Neural cell (in vitro differentiated cells): Measurements from ENCODE around the gene TMEM266. TPM values are rescaled to one million over a fixed set of nuclear protein-coding genes. Genes with fewer than 3 reads are reported as not detected.

Experiments used
- H2AFZ ChIP-seq: fragments of 200-600, 300-800 bp; sonication (generic), shearing (Covaris generic); 2 replicates; pipeline ENCODE4 v1.6.0; 2014; ENCODE audit warnings: low read depth, mild to moderate bottlenecking, antibody characterized with exemption, low read length, moderate library complexity
- H3F3A ChIP-seq: fragments of 200-600 bp; shearing (Covaris generic); 2 replicates; pipeline ENCODE4 v1.6.1; 2016; ENCODE audit warnings: mild to moderate bottlenecking, moderate library complexity, mixed read lengths, antibody characterized with exemption, low read length; ENCODE audit not compliant: insufficient read depth, poor library complexity, severe bottlenecking
- H3K27ac ChIP-seq: fragments of 200-600, 300-800 bp; sonication (generic), shearing (Covaris generic); 2 replicates; pipeline ENCODE4 v1.5.1; 2014; ENCODE audit warnings: mild to moderate bottlenecking, low read length, moderate library complexity
- H3K27me3 ChIP-seq: fragments of 300-800, 200-600 bp; sonication (generic), shearing (Covaris generic); 2 replicates; pipeline ENCODE4 v1.6.0; 2014; ENCODE audit warnings: mild to moderate bottlenecking, low read depth, low read length, moderate library complexity; ENCODE audit not compliant: insufficient read depth
- H3K36me3 ChIP-seq: fragments of 300-800, 200-600 bp; sonication (generic), shearing (Covaris generic); 2 replicates; pipeline ENCODE4 v1.5.1; 2014; ENCODE audit warnings: mild to moderate bottlenecking, antibody characterized with exemption, low read length, moderate library complexity; ENCODE audit not compliant: insufficient read depth
- H3K4me2 ChIP-seq: fragments of 300-800, 200-600 bp; sonication (generic), shearing (Covaris generic); 2 replicates; pipeline ENCODE4 v1.6.0; 2014; ENCODE audit warnings: mild to moderate bottlenecking, low read length
- H3K4me3 ChIP-seq: fragments of 300-800, 200-600 bp; sonication (generic), shearing (Covaris generic); 2 replicates; pipeline ENCODE4 v1.5.1; 2014; ENCODE audit warnings: mild to moderate bottlenecking, low read length, moderate library complexity
- H3K79me2 ChIP-seq: fragments of 200-600 bp; shearing (Covaris generic); replicated peaks from 2 replicates; pipeline ENCODE4 v1.6.0; 2014; ENCODE audit warnings: mild to moderate bottlenecking, low read length, moderate library complexity; ENCODE audit not compliant: insufficient read depth
- H3K9ac ChIP-seq: fragments of 300-800, 200-600 bp; sonication (generic), shearing (Covaris generic); 2 replicates; pipeline ENCODE4 v1.6.1; 2016; ENCODE audit warnings: mild to moderate bottlenecking, low read length, mixed read lengths
- H3K9me2 ChIP-seq: fragments of 200-600 bp; shearing (Covaris generic); 2 replicates; pipeline ENCODE4 v1.6.1; 2016; ENCODE audit warnings: mild to moderate bottlenecking, low read length, mixed read lengths; ENCODE audit not compliant: insufficient read depth
- H3K9me3 ChIP-seq: fragments of 200-600, 300-800 bp; sonication (generic), shearing (Covaris generic); 2 replicates; pipeline ENCODE4 v1.6.1; 2016; ENCODE audit warnings: mild to moderate bottlenecking, mixed run types, low read length, moderate library complexity, mixed read lengths
- H4K20me1 ChIP-seq: fragments of 200-600 bp; shearing (Covaris generic); 2 replicates; pipeline ENCODE4 v1.6.1; 2016; ENCODE audit warnings: mild to moderate bottlenecking, mixed run types; ENCODE audit not compliant: insufficient read depth
- CTCF ChIP-seq: fragments of 450-650 bp; IDR thresholded peaks from 2 replicates; pipeline ENCODE4 v1.5.1; 2014; ENCODE audit warnings: antibody characterized with exemption, mild to moderate bottlenecking, moderate library complexity; ENCODE audit not compliant: poor library complexity, severe bottlenecking
- EP300 ChIP-seq: fragments of 450-650 bp; conservative IDR thresholded peaks from 2 replicates; pipeline ENCODE4 v1.6.1; 2014; ENCODE audit warnings: antibody characterized with exemption, mild to moderate bottlenecking, moderate library complexity; ENCODE audit not compliant: poor library complexity, severe bottlenecking
- EZH2 ChIP-seq: fragments of 200-600, 300-800 bp; shearing (Covaris generic), sonication (generic); IDR thresholded peaks from 2 replicates; pipeline ENCODE4 v1.6.1; 2014; ENCODE audit warnings: antibody characterized with exemption, low read length, borderline replicate concordance, mild to moderate bottlenecking; ENCODE audit not compliant: insufficient read depth, poor library complexity, severe bottlenecking
- MXI1 ChIP-seq: fragments of 450-650 bp; conservative IDR thresholded peaks from 2 replicates; pipeline ENCODE4 v1.6.1; 2014; ENCODE audit warnings: antibody characterized with exemption, mild to moderate bottlenecking; ENCODE audit not compliant: poor library complexity, severe bottlenecking
- POLR2AphosphoS5 ChIP-seq: IDR thresholded peaks from 2 replicates; pipeline ENCODE4 v1.6.1; 2012
- RAD21 ChIP-seq: fragments of 450-650 bp; conservative IDR thresholded peaks from 2 replicates; pipeline ENCODE4 v1.6.1; 2014; ENCODE audit warnings: antibody characterized with exemption, mild to moderate bottlenecking, moderate library complexity
- REST ChIP-seq: IDR thresholded peaks from 2 replicates; pipeline ENCODE4 v1.6.1; 2012; ENCODE audit warnings: borderline replicate concordance
- SMC3 ChIP-seq: fragments of 450-650 bp; conservative IDR thresholded peaks from 2 replicates; pipeline ENCODE4 v1.6.1; 2014; ENCODE audit warnings: antibody characterized with exemption, mild to moderate bottlenecking, moderate library complexity; ENCODE audit not compliant: poor library complexity
- TAF1 ChIP-seq: IDR thresholded peaks from 2 replicates; pipeline ENCODE4 v1.6.1; 2012; ENCODE audit warnings: low read depth
- polyA plus RNA-seq: library from polyadenylated mRNA; depleted of rRNA; stranded (reverse); fragments of >200 nt; gene quantifications from 2 replicates; pipeline ENCODE4 v1.2.3, GENCODE V29; 2014

The TMEM266 gene
- polyA plus RNA-seq, 1 donor from 2014 or later = 17.6 TPM

DNA sequence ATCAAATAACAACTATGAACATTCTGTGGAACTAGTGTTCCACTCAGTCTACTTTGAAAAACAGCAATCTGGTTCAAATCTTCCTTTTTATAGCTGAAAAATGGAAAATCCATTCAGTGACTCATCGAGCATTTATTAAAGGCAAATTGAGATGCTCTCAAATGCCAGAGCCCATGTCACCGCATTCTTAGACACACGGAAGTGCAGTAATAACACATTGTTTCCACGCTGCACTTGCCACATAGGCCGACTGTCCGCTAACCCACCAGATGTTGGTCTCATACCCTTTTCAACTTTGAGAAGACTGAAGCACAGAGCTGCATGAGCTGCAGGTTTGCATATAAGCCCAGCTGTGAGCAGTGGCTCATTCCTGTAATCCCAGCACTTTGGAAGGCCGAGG, 95.9 kb downstream of the TMEM266 start:
- H3K9me2 ChIP-seq = no peaks in the 10 kb centered on the region
- H3K9ac ChIP-seq = no peak overlapping the region
- H3F3A ChIP-seq = no peaks in the 10 kb centered on the region
- H4K20me1 ChIP-seq = no peaks in the 10 kb centered on the region
- TF ChIP-seq SMC3 (no peak), MXI1 (no peak), RAD21 (no peak), REST (no peak), TAF1 (no peak), EZH2 (no peak)
- H3K27ac ChIP-seq = no peak overlapping the region
- no peaks in the 10 kb centered on the region for H3K79me2 ChIP-seq
- no peaks in the 10 kb centered on the region for H3K36me3 ChIP-seq
- no peaks in the 10 kb centered on the region for H3K9me3 ChIP-seq
- H3K27me3 ChIP-seq = no peaks in the 10 kb centered on the region
- no peak overlapping the region for H3K4me2 ChIP-seq
- H3K4me3 ChIP-seq = no peak overlapping the region
- no peak overlapping the region for H2AFZ ChIP-seq

DNA sequence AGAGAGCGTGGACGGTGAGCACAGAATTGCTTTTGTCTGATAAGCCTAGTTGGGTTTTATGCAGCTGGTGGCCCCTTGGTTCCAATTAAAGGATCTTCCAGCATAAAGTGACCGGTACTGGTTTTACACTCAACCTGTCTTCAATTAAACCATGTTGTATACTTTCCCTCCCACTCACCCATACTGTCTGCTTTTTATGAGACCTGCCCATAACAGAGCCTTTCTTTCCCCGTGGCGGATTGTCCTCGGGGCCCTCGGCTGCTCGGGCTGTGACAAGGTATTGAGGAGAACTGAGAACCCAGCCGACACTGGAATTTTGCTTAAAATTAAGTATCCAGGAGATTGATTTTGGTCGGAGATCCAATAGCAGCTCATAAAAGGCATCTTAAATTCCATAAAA, 98.4 kb downstream of the TMEM266 start:
- TF ChIP-seq MXI1 (no peak), TAF1 (no peak), EZH2 (no peak), EP300 (no peak), CTCF (no peak), RAD21 (no peak), SMC3 (no peak), REST (no peak), POLR2AphosphoS5 (no peak)
- no peak overlapping the region for H3K27ac ChIP-seq

More for the DNA sequence above, 98.4 kb downstream of the TMEM266 start:
- Histone ChIP-seq H3K36me3 (no peaks in the 10 kb centered on the region), H3F3A (no peaks in the 10 kb centered on the region), H3K4me2 (no peak overlapping the region), H3K9me3 (no peaks in the 10 kb centered on the region), H3K9me2 (no peaks in the 10 kb centered on the region), H2AFZ (no peak overlapping the region), H3K79me2 (no peaks in the 10 kb centered on the region), H3K27me3 (no peaks in the 10 kb centered on the region), H4K20me1 (no peaks in the 10 kb centered on the region), H3K4me3 (no peak overlapping the region), H3K9ac (no peak overlapping the region)
